HG03439 (cell line): Measurements from ENCODE around the gene GSPT1.

Source experiments
- ATAC-seq: cut with Tn5 transposase; IDR thresholded peaks from one replicate; pipeline ENCODE4 v1.9.1; 2021; ENCODE audit warnings: mild to moderate bottlenecking, moderate library complexity; ENCODE audit not compliant: unreplicated experiment

The GSPT1 gene

GRCh38 chr16:11913425-11914079 lies 2.2 kb downstream of the GSPT1 start:
- no peak for ATAC-seq

- ATAC-seq = no peak
Observed at GRCh38 chr16:11909653-11910545, 5.9 kb downstream of the GSPT1 start.

GRCh38 chr16:11907160-11907970 lies 8.4 kb downstream of the GSPT1 start:
- no peak for ATAC-seq

- no peak for ATAC-seq
Observed at GRCh38 chr16:11903906-11904305, 11.8 kb downstream of the GSPT1 start.

- ATAC-seq = no peak
Observed at GRCh38 chr16:11901091-11901490, 14.7 kb downstream of the GSPT1 start.

- no peak for ATAC-seq
Observed at GRCh38 chr16:11896486-11897176, 19.1 kb downstream of the GSPT1 start.

- no peak for ATAC-seq
Observed at GRCh38 chr16:11893571-11893970, 22.2 kb downstream of the GSPT1 start.

- no peak for ATAC-seq
Observed at GRCh38 chr16:11892761-11893160, 23.0 kb downstream of the GSPT1 start.

- ATAC-seq = no peak
Observed at GRCh38 chr16:11890231-11890965, 25.4 kb downstream of the GSPT1 start.

- no peak for ATAC-seq
Observed at GRCh38 chr16:11886881-11887280, 28.9 kb downstream of the GSPT1 start.

GRCh38 chr16:11884035-11884434 lies 31.7 kb downstream of the GSPT1 start:
- ATAC-seq = no peak

GRCh38 chr16:11880007-11880406 lies 35.7 kb downstream of the GSPT1 start:
- ATAC-seq = no peak

- ATAC-seq = no peak
Observed at GRCh38 chr16:11877374-11877773, 38.4 kb downstream of the GSPT1 start.

- ATAC-seq = no peak
Observed at GRCh38 chr16:11876306-11876705, 39.5 kb downstream of the GSPT1 start.

GRCh38 chr16:11875721-11876120 lies 40.0 kb downstream of the GSPT1 start:
- ATAC-seq = no peak

GRCh38 chr16:11871193-11871592 lies 44.6 kb downstream of the GSPT1 start:
- no peak for ATAC-seq

GRCh38 chr16:11870399-11870798 lies 45.4 kb downstream of the GSPT1 start:
- no peak for ATAC-seq

GRCh38 chr16:11869353-11870228 lies 46.2 kb downstream of the GSPT1 start:
- ATAC-seq = no peak

- no peak for ATAC-seq
Observed at GRCh38 chr16:11868412-11868980, 47.3 kb downstream of the GSPT1 start.
